Ishikawa (cell line): Measurements from ENCODE around the gene NNT.

Experiments
- CEBPB ChIP-seq: IDR thresholded peaks from 2 replicates; pipeline ENCODE4 v1.6.1; 2012
- CREB1 ChIP-seq: IDR thresholded peaks from 2 replicates; pipeline ENCODE4 v1.6.1; 2012; ENCODE audit warnings: low read depth
- EGR1 ChIP-seq: IDR thresholded peaks from 2 replicates; pipeline ENCODE4 v1.6.1; 2012
- EP300 ChIP-seq: IDR thresholded peaks from 2 replicates; pipeline ENCODE4 v1.6.1; 2012; ENCODE audit warnings: borderline replicate concordance
- FOXM1 ChIP-seq: IDR thresholded peaks from 2 replicates; pipeline ENCODE4 v1.6.1; 2012; ENCODE audit warnings: low read depth, borderline replicate concordance
- MAX ChIP-seq: IDR thresholded peaks from 2 replicates; pipeline ENCODE4 v1.6.1; 2012
- NFIC ChIP-seq: IDR thresholded peaks from 2 replicates; pipeline ENCODE4 v1.6.1; 2012
- RAD21 ChIP-seq: IDR thresholded peaks from 2 replicates; pipeline ENCODE4 v1.6.1; 2012; ENCODE audit warnings: low read depth
- REST ChIP-seq: IDR thresholded peaks from 2 replicates; pipeline ENCODE4 v1.6.1; 2012; ENCODE audit warnings: low read depth, mild to moderate bottlenecking
- TAF1 ChIP-seq: IDR thresholded peaks from 2 replicates; pipeline ENCODE4 v1.6.1; 2012; ENCODE audit warnings: low read depth, mild to moderate bottlenecking
- TCF12 ChIP-seq: IDR thresholded peaks from 2 replicates; pipeline ENCODE4 v1.6.1; 2012; ENCODE audit warnings: low read depth
- TEAD4 ChIP-seq: IDR thresholded peaks from 2 replicates; pipeline ENCODE4 v1.6.1; 2012
- YY1 ChIP-seq: IDR thresholded peaks from 2 replicates; pipeline ENCODE4 v1.6.1; 2012; ENCODE audit warnings: low read depth
- ZBTB7A ChIP-seq: IDR thresholded peaks from 2 replicates; pipeline ENCODE4 v1.6.1; 2012; ENCODE audit warnings: low read depth

- TF ChIP-seq CEBPB, result no peak
- no peak for TF ChIP-seq EP300
- no peak for TF ChIP-seq FOXM1
- no peak for TF ChIP-seq CREB1
- TF ChIP-seq REST, result no peak
- no peak for TF ChIP-seq TEAD4
- TF ChIP-seq MAX, result no peak
- no peak for TF ChIP-seq TAF1
- TF ChIP-seq RAD21, result peak; percentile 21; the same call in 1 of the 2 replicates
- no peak for TF ChIP-seq EGR1
- TF ChIP-seq NFIC, result no peak
- no peak for TF ChIP-seq TCF12
- TF ChIP-seq YY1, result no peak
- TF ChIP-seq ZBTB7A, result no peak
Measured at GRCh38 chr5:43609752-43610151, 6.8 kb downstream of the NNT start.
